Upper lobe of left lung (tissue), 6 donors: Measurements from ENCODE around the gene ZNF697. TPM values are rescaled to one million over a fixed set of nuclear protein-coding genes. Genes with fewer than 3 reads are reported as not detected.
"Not testable (repeated sequence)": the region's sequence is repeated elsewhere in the genome, so short reads cannot be mapped to it uniquely, and the experiment has no call there.

Source experiments
- ATAC-seq, 2 donors: fragments of 200-7000 bp; cut with Tn5 transposase; one replicate each; pipeline ENCODE4 v1.9.1; 2022; ENCODE audit warnings: mild to moderate bottlenecking in 2 of 2, moderate library complexity in 2 of 2; ENCODE audit not compliant: low FRiP score in 2 of 2
- DNase-seq, 2 donors: peaks; one replicate each; pipeline ENCODE4 v3.0.0-alpha.2; 2019 to 2020
- H3K27ac ChIP-seq, 4 donors: fragments of 200-600 bp; sonication (generic); one replicate each; pipeline ENCODE4 v1.5.1; 2016 to 2019
- H3K27me3 ChIP-seq, 4 donors: fragments of 200-600 bp; sonication (generic); one replicate each; pipeline ENCODE4 v1.5.1; 2017 to 2019
- H3K36me3 ChIP-seq, 4 donors: fragments of 200-600 bp; sonication (generic); one replicate each; pipeline ENCODE4 v1.5.1; 2016 to 2019
- H3K4me1 ChIP-seq, 4 donors: fragments of 200-600 bp; sonication (generic); one replicate each; pipeline ENCODE4 v1.5.1; 2018 to 2019
- H3K4me3 ChIP-seq, 4 donors: fragments of 200-600 bp; sonication (generic); one replicate each; pipeline ENCODE4 v1.5.1; 2017 to 2019; ENCODE audit warnings: mild to moderate bottlenecking in 2 of 4, moderate library complexity in 1 of 4
- H3K9me3 ChIP-seq, 4 donors: fragments of 200-600 bp; sonication (generic); one replicate each; pipeline ENCODE4 v1.5.1; 2018 to 2019
- EP300 ChIP-seq, 4 donors: sonication (generic); formaldehyde crosslinking; IDR thresholded peaks; one replicate each; pipeline ENCODE4 v1.5.1; 2017; ENCODE audit warnings: antibody characterized with exemption in 4 of 4, control low read depth in 2 of 4
- POLR2A ChIP-seq, 4 donors: fragments of 450-650 bp; IDR thresholded peaks; one replicate each; pipeline ENCODE4 v1.5.1; 2016 to 2017; ENCODE audit warnings: antibody characterized with exemption in 4 of 4, mild to moderate bottlenecking in 2 of 4
- POLR2AphosphoS5 ChIP-seq, 2 donors: sonication (generic); formaldehyde crosslinking; IDR thresholded peaks; one replicate each; pipeline ENCODE4 v1.5.1; 2017; ENCODE audit warnings: antibody characterized with exemption in 2 of 2
- WGBS, 2 donors: methylation state at CpG; one replicate each; pipeline ENCODE4 v1.1.5; 2017 to 2018; 5-methylcytosine and 5-hydroxymethylcytosine counted together
- total RNA-seq, 6 donors: library from RNA; depleted of rRNA in 4 of 6; stranded (reverse); fragments of >200 nt in 4 of 6; gene quantifications; one replicate each; pipeline versions ENCODE4 v1.1.0 to v1.2.1, GENCODE V29; 2016 to 2021
- TF ChIP-seq, protein P1 (sequence below), 6 experiments: fragments of 450-650 bp in 4 of 6; fragments of 200-600 bp in 2 of 6; sonication (generic) in 2 of 6; IDR thresholded peaks; one replicate each; pipeline ENCODE4 v1.5.1; 2016 to 2019; ENCODE audit warnings: antibody characterized with exemption in 6 of 6
- donor health status: DM: no; HTN: no; CAD: no; lungs with moderate emphysema.
- donor health status: DM: no; HTN: yes; CAD: no; lungs with severe emphysema.

ZNF697 gene
- total RNA-seq, 6 donors from 2014 or later = 4.4 to 10.3 (median 8.0) TPM

DNA sequence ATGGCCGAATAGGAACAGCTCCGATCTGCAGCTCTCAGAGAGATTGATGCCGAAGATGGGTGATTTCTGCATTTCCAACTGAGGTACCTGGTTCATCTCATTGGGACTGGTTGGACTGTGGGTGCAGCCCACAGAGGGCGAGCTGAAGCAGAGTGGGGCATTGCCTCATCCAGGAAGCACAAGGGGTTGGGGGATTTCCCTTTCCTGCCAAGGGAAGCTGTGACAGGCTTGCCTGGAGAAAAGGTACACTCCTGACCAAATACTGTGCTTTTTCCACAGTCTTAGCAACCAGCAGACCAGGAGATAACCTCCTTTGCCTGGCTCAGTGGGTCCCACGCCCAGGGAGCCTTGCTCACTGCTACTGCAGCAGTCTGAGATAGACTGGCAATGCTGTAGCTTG is 74.2 kb downstream of the ZNF697 start:
- no peaks in the 10 kb centered on the region for H3K9me3 ChIP-seq
- 79 to 91% methylated on average over 4 to 5 of the region's 5 CpGs for WGBS, 2 donors
- H3K36me3 ChIP-seq = no peaks in the 10 kb centered on the region
- ATAC-seq (no peak), DNase-seq (no peak)
- H3K27ac ChIP-seq = no peak overlapping the region
- H3K4me3 ChIP-seq = no peak overlapping the region
- no peak for TF ChIP-seq POLR2A (IDR thresholded peaks at IDR 0.05)
- TF ChIP-seq, protein P1, sequence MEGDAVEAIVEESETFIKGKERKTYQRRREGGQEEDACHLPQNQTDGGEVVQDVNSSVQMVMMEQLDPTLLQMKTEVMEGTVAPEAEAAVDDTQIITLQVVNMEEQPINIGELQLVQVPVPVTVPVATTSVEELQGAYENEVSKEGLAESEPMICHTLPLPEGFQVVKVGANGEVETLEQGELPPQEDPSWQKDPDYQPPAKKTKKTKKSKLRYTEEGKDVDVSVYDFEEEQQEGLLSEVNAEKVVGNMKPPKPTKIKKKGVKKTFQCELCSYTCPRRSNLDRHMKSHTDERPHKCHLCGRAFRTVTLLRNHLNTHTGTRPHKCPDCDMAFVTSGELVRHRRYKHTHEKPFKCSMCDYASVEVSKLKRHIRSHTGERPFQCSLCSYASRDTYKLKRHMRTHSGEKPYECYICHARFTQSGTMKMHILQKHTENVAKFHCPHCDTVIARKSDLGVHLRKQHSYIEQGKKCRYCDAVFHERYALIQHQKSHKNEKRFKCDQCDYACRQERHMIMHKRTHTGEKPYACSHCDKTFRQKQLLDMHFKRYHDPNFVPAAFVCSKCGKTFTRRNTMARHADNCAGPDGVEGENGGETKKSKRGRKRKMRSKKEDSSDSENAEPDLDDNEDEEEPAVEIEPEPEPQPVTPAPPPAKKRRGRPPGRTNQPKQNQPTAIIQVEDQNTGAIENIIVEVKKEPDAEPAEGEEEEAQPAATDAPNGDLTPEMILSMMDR (IDR thresholded peaks at IDR 0.05) = no peak
- no peak for TF ChIP-seq POLR2AphosphoS5 (IDR thresholded peaks at IDR 0.05)
- TF ChIP-seq EP300 (IDR thresholded peaks at IDR 0.05) = no peak
- no peaks in the 10 kb centered on the region for H3K27me3 ChIP-seq
- H3K4me1 ChIP-seq = peaks cover 0 to 10% (median 3%) of the 10 kb centered on the region in 4 donors

GRCh38 chr1:119569930-119570622 is 78.0 kb downstream of the ZNF697 start:
- peaks cover under 1 to 11% (median 6%) of the 10 kb centered on the region in 4 donors for H3K4me1 ChIP-seq
- H3K36me3 ChIP-seq, H3K4me3 ChIP-seq, H3K27me3 ChIP-seq, H3K27ac ChIP-seq, DNase-seq, H3K9me3 ChIP-seq, ATAC-seq: not testable (repeated sequence)
- WGBS, 2 donors = 61 to 75% methylated on average over 6 to 7 of the region's 8 CpGs

Other genes with a start within 250 kb of the ZNF697 start
- 1 to 10 TPM in 2 of 6 donors, not detected in 4; 2.1 TPM for gene HSD3B2, start 233.1 kb downstream of the ZNF697 start, total RNA-seq
- not detected for gene HSD3B1, start 141.1 kb downstream of the ZNF697 start, total RNA-seq
- gene PHGDH, start 63.7 kb upstream of the ZNF697 start, total RNA-seq = 10 to 100 TPM; 12.4 to 60.8 (median 21.7) TPM
- 1 to 10 TPM in 3 of 6 donors, under 1 TPM in 2, not detected in 1; 0.31 to 5.9 (median 1.2) TPM for gene HMGCS2, start 120.6 kb upstream of the ZNF697 start, total RNA-seq
- gene REG4, start 163.2 kb upstream of the ZNF697 start, total RNA-seq = not detected
- not detected for gene ADAM30, start 248.2 kb upstream of the ZNF697 start, total RNA-seq